HepG2 (cell line): ENCODE data around the gene ATP8B2. TPM values are rescaled to one million over a fixed set of nuclear protein-coding genes. Genes with fewer than 3 reads are reported as not detected.

Source experiments
- CSRNP2 ChIP-seq: sonication (generic); formaldehyde crosslinking; conservative IDR thresholded peaks from 2 replicates; pipeline ENCODE4 v1.8.0; 2022; ENCODE audit warnings: low read depth, missing genetic modification reagents
- FOXK1 ChIP-seq: sonication (generic); formaldehyde crosslinking; IDR thresholded peaks from 2 replicates; pipeline ENCODE4 v1.4.0; 2020; ENCODE audit warnings: low read depth, missing genetic modification reagents, borderline replicate concordance
- HDAC2 ChIP-seq: sonication (generic); formaldehyde crosslinking; IDR thresholded peaks from 2 replicates; pipeline ENCODE4 v1.4.0; 2020; ENCODE audit warnings: missing genetic modification reagents
- HOXA9 ChIP-seq: sonication (generic); formaldehyde crosslinking; IDR thresholded peaks from 2 replicates; pipeline ENCODE4 v1.8.1; 2022; ENCODE audit warnings: missing genetic modification reagents, mild to moderate bottlenecking, moderate library complexity, borderline replicate concordance
- KDM4B ChIP-seq: sonication (generic); formaldehyde crosslinking; IDR thresholded peaks from 2 replicates; pipeline ENCODE4 v1.4.0; 2020; ENCODE audit warnings: missing genetic modification reagents
- XBP1 ChIP-seq: sonication (generic); formaldehyde crosslinking; IDR thresholded peaks from 2 replicates; pipeline ENCODE4 v1.5.0; 2020; ENCODE audit warnings: missing genetic modification reagents
- ZC3H13 ChIP-seq: sonication (generic); formaldehyde crosslinking; IDR thresholded peaks from 2 replicates; pipeline ENCODE4 v1.8.1; 2023; ENCODE audit warnings: mild to moderate bottlenecking, missing genetic modification reagents, moderate library complexity
- ZNF224 ChIP-seq: sonication (generic); formaldehyde crosslinking; IDR thresholded peaks from 2 replicates; pipeline ENCODE4 v1.5.0; 2020; ENCODE audit warnings: mild to moderate bottlenecking, missing genetic modification reagents
- ZNF317 ChIP-seq: sonication (generic); formaldehyde crosslinking; IDR thresholded peaks from 2 replicates; pipeline ENCODE4 v1.5.0; 2020; ENCODE audit warnings: mild to moderate bottlenecking, missing genetic modification reagents
- ZNF331 ChIP-seq: sonication (generic); formaldehyde crosslinking; IDR thresholded peaks from 2 replicates; pipeline ENCODE4 v1.4.0; 2020; ENCODE audit warnings: missing genetic modification reagents
- ZNF83 ChIP-seq: sonication (generic); formaldehyde crosslinking; IDR thresholded peaks from 2 replicates; pipeline ENCODE4 v1.4.0; 2020; ENCODE audit warnings: missing genetic modification reagents, mild to moderate bottlenecking, borderline replicate concordance
- polyA plus RNA-seq, 8 experiments: library from polyadenylated mRNA; depleted of rRNA in 3 of 8; stranded (reverse) in 7 of 8; unstranded in 1 of 8; fragments of >200 nt; fragmentation: Illumina TruSeq in 4 of 8; extraction: Trizol in 4 of 8; gene quantifications; 2 replicates each; pipeline versions ENCODE4 v1.2.1 to v1.2.3, GENCODE V29; 2011 to 2016; ENCODE audit warnings: low read depth in 4 of 8, missing spikeins in 1 of 8, mixed read lengths in 1 of 8; ENCODE audit not compliant: insufficient read depth in 1 of 8
- total RNA-seq, 5 experiments: library from RNA; depleted of rRNA; stranded (reverse); fragments of >200 nt; fragmentation: Illumina TruSeq; extraction: Trizol; gene quantifications; 2 replicates each; pipeline ENCODE4 v1.2.3, GENCODE V29; 2016; ENCODE audit warnings: low read depth in 1 of 5
- TF ChIP-seq, protein P1 (sequence below): IDR thresholded peaks from 2 replicates; pipeline ENCODE4 v1.6.1; 2018; ENCODE audit warnings: missing genetic modification reagents
- TF ChIP-seq, protein P2 (sequence below): sonication (generic); formaldehyde crosslinking; IDR thresholded peaks from 2 replicates; pipeline ENCODE4 v1.9.0; 2021; ENCODE audit warnings: missing genetic modification reagents, mild to moderate bottlenecking, borderline replicate concordance
- TF ChIP-seq, protein P3 (sequence below): sonication (generic); formaldehyde crosslinking; conservative IDR thresholded peaks from 2 replicates; pipeline ENCODE4 v1.5.0; 2020; ENCODE audit warnings: missing genetic modification reagents

ATP8B2 gene
- total and polyA plus RNA-seq, 2 of the 13 experiments (the other 11 are each of a cell fraction or from before 2014, with no cell fraction given), result 20.4 to 39.3 TPM

- TF ChIP-seq, protein P1, sequence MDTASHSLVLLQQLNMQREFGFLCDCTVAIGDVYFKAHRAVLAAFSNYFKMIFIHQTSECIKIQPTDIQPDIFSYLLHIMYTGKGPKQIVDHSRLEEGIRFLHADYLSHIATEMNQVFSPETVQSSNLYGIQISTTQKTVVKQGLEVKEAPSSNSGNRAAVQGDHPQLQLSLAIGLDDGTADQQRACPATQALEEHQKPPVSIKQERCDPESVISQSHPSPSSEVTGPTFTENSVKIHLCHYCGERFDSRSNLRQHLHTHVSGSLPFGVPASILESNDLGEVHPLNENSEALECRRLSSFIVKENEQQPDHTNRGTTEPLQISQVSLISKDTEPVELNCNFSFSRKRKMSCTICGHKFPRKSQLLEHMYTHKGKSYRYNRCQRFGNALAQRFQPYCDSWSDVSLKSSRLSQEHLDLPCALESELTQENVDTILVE (CRISPR knock-in tag), result peak; percentile 67; the same call in 1 of the 2 replicates
- TF ChIP-seq HOXA9, result no peak
- no peak for TF ChIP-seq CSRNP2 (CRISPR knock-in tag)
- peak; percentile 81; the same call in 1 of the 2 replicates for TF ChIP-seq HDAC2
- TF ChIP-seq ZNF224 (CRISPR knock-in tag), result no peak
- TF ChIP-seq ZNF331 (CRISPR knock-in tag), result 0 out of 2 replicates have a peak, but pooled peaks have one; percentile 48
- TF ChIP-seq, protein P2, sequence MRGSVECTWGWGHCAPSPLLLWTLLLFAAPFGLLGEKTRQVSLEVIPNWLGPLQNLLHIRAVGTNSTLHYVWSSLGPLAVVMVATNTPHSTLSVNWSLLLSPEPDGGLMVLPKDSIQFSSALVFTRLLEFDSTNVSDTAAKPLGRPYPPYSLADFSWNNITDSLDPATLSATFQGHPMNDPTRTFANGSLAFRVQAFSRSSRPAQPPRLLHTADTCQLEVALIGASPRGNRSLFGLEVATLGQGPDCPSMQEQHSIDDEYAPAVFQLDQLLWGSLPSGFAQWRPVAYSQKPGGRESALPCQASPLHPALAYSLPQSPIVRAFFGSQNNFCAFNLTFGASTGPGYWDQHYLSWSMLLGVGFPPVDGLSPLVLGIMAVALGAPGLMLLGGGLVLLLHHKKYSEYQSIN (CRISPR knock-in tag), result no peak
- TF ChIP-seq ZNF317, result 0 out of 2 replicates have a peak, but pooled peaks have one; percentile 11
- TF ChIP-seq KDM4B, result no peak
- TF ChIP-seq FOXK1 (CRISPR knock-in tag), result peak; percentile 6; the same call in 1 of the 2 replicates
- TF ChIP-seq, protein P3, sequence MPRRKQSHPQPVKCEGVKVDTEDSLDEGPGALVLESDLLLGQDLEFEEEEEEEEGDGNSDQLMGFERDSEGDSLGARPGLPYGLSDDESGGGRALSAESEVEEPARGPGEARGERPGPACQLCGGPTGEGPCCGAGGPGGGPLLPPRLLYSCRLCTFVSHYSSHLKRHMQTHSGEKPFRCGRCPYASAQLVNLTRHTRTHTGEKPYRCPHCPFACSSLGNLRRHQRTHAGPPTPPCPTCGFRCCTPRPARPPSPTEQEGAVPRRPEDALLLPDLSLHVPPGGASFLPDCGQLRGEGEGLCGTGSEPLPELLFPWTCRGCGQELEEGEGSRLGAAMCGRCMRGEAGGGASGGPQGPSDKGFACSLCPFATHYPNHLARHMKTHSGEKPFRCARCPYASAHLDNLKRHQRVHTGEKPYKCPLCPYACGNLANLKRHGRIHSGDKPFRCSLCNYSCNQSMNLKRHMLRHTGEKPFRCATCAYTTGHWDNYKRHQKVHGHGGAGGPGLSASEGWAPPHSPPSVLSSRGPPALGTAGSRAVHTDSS (CRISPR knock-in tag), result no peak
- no peak for TF ChIP-seq ZNF83
- no peak for TF ChIP-seq XBP1 (CRISPR knock-in tag)
- TF ChIP-seq ZC3H13 (CRISPR knock-in tag), result no peak
Observed at GRCh38 chr1:154334079-154335024, 9.0 kb downstream of the ATP8B2 start (continued).
